ENCODE measurements around the gene CNKSR3.

Gene CNKSR3

GRCh38 chr6:154403788-154404187 is 106.7 kb downstream of the CNKSR3 start:
- TF ChIP-seq POU2F2 (IDR thresholded peaks at IDR 0.05; ENCODE audit: low read depth, low read length) (no peak), SPI1 (IDR thresholded peaks at IDR 0.05; ENCODE audit: low read depth, low read length) (no peak)
- DNase-seq (ENCODE audit: insufficient read length, low spot score) (no peak), FAIRE-seq (no peak)

DNA sequence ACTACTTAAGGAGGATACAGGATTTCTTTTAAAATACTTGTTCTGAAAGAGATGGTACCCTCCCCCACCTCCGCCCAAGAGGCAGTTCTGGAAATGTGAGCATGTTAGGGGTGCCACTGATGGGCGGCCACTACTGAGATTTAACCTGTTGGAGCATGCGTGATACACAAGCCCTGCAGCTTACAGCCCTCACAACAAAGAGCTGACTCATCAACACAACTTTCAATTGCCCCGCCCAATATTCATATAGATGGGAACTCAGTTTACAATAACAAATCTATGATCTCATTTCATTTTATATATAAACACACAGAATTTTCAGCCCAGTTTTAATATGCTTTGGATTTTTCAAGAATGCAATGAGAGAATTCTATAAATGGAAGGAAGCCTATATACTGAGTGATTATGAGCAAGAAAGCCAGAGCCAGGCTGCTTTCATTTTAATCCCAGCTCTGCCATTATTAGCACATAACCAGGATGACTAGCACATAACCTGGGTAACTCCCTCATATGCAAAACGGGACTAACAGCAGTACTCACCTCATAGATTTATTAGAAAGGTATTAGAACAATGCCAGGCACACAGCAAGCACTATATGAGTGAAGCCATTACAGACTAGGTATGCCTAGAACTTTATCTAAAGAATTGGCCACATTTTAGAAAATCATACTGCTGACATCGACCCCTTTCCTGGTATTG is 108.3 kb downstream of the CNKSR3 start:
- FAIRE-seq (no peak), DNase-seq (ENCODE audit: insufficient read length, low spot score) (no peak)
- TF ChIP-seq POLR2AphosphoS5 (IDR thresholded peaks at IDR 0.05; ENCODE audit: low read depth, low read length), result no peak
- TF ChIP-seq POLR2A (IDR thresholded peaks at IDR 0.05; ENCODE audit: low read depth, low read length), result no peak
- no peak for TF ChIP-seq TAF1 (IDR thresholded peaks at IDR 0.05; ENCODE audit: low read depth, low read length)
- TF ChIP-seq PAX5 (IDR thresholded peaks at IDR 0.05; ENCODE audit: insufficient read depth, low read length, severe bottlenecking), result no peak
- no peak for TF ChIP-seq POU2F2 (IDR thresholded peaks at IDR 0.05; ENCODE audit: low read depth, low read length)
- TF ChIP-seq SPI1 (IDR thresholded peaks at IDR 0.05; ENCODE audit: low read depth, low read length), result no peak

DNA sequence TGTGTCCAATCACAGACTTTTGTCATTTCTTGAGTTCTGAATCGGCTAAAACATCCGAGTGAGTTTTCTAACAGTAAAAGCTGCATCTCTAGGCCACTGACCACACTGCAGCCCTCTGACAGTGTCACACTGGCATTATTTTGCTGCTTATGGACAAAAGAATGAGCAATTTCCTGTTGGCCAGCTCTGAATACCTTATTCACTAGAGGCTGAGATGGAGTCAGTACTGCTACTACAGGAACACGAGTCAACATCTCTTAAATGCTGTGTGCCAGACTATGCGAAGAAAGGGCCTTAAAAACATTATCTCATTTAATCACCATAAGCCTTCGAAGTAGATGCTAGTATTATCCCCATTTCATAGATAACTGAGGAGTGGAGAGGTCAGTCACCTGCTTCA is 111.4 kb downstream of the CNKSR3 start:
- TF ChIP-seq POU2F2 (IDR thresholded peaks at IDR 0.05; ENCODE audit: low read depth, low read length) (no peak), SPI1 (IDR thresholded peaks at IDR 0.05; ENCODE audit: low read depth, low read length) (no peak), POLR2A (IDR thresholded peaks at IDR 0.05; ENCODE audit: low read depth, low read length) (no peak), POLR2AphosphoS5 (IDR thresholded peaks at IDR 0.05; ENCODE audit: low read depth, low read length) (no peak), TAF1 (IDR thresholded peaks at IDR 0.05; ENCODE audit: low read depth, low read length) (no peak), PAX5 (IDR thresholded peaks at IDR 0.05; ENCODE audit: insufficient read depth, low read length, severe bottlenecking) (no peak)
- DNase-seq (ENCODE audit: insufficient read length, low spot score) (no peak), FAIRE-seq (no peak)

DNA sequence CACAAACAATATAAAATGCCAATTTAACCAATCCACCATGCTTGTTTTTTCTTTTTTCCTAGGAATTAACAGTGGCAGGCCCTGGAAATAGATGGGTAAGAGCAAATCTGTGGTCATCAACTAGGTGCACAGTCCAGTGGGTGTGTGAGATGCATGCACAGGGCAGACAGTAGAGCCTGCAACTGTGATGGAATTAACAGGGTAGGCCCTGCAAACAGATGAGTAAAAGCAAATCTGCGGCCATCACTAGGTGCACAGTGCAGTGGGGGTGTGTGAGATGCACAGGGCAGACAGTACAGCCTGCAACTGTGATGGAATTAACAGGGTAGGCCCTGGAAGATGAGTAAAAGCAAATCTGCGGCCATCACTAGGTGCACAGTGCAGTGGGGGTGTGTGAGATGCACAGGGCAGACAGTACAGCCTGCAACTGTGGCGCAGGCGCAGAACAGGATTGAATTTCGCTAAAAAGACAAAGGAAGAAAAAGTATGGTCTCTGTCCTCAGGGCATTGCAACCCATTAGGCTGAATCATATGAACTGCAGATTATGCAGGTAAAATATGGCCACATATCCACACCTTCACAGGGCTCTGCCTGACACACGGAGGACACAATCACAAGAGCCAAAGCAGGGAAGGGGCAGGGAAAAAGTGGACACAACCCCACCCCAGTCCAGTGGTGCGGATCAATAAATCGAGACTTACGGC is 112.8 kb downstream of the CNKSR3 start:
- FAIRE-seq (no peak), DNase-seq (ENCODE audit: insufficient read length, low spot score) (no peak)
- TF ChIP-seq SPI1 (IDR thresholded peaks at IDR 0.05; ENCODE audit: low read depth, low read length) (no peak), PAX5 (IDR thresholded peaks at IDR 0.05; ENCODE audit: insufficient read depth, low read length, severe bottlenecking) (no peak), TAF1 (IDR thresholded peaks at IDR 0.05; ENCODE audit: low read depth, low read length) (no peak)

DNA sequence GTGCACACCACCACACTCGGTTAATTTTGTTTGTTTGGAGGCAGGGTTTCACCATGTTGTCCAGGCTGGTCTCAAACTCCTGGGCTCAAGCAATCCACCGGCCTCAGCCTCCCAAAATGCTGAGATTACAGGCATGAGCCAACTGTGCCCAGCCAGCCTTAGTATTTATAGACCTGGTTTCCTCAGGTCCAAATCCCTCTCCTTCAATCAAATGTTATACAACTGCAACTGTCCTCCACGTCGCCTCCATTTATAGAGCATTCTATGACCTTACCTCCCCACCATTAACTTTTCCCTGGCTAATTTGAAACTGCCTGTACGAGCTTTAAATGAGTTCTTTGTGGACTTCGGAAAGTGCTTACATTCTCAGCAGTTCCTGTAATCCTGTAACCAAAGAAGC is 114.6 kb downstream of the CNKSR3 start:
- TF ChIP-seq PAX5 (IDR thresholded peaks at IDR 0.05; ENCODE audit: insufficient read depth, low read length, severe bottlenecking) (no peak), POLR2AphosphoS5 (IDR thresholded peaks at IDR 0.05; ENCODE audit: low read depth, low read length) (no peak), POU2F2 (IDR thresholded peaks at IDR 0.05; ENCODE audit: low read depth, low read length) (no peak), TAF1 (IDR thresholded peaks at IDR 0.05; ENCODE audit: low read depth, low read length) (no peak), POLR2A (IDR thresholded peaks at IDR 0.05; ENCODE audit: low read depth, low read length) (no peak), SPI1 (IDR thresholded peaks at IDR 0.05; ENCODE audit: low read depth, low read length) (no peak)
- no peak for FAIRE-seq
- no peak for DNase-seq (ENCODE audit: insufficient read length, low spot score)

DNA sequence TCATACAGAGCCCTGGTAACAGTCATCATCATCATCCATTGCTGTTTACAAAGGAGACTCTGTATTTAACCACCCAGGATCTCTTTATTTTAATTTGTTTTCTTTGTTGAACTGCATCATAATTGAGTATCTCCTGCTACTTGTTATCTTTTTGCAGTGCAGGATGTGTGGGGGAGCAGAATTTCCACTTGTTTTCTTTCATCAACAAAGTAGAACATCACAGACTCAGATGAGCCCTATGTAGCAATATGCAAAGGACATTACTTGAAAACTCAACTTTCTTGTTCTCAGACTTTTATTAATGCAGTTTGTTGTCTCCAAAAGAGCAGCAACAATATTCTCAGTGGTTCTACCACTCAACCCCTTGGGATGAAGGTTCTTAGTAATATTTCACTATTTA is 115.2 kb downstream of the CNKSR3 start:
- FAIRE-seq (no peak), DNase-seq (ENCODE audit: insufficient read length, low spot score) (no peak)
- TF ChIP-seq TAF1 (IDR thresholded peaks at IDR 0.05; ENCODE audit: low read depth, low read length) (no peak), POLR2AphosphoS5 (IDR thresholded peaks at IDR 0.05; ENCODE audit: low read depth, low read length) (no peak), SPI1 (IDR thresholded peaks at IDR 0.05; ENCODE audit: low read depth, low read length) (no peak), POLR2A (IDR thresholded peaks at IDR 0.05; ENCODE audit: low read depth, low read length) (no peak), PAX5 (IDR thresholded peaks at IDR 0.05; ENCODE audit: insufficient read depth, low read length, severe bottlenecking) (no peak), POU2F2 (IDR thresholded peaks at IDR 0.05; ENCODE audit: low read depth, low read length) (no peak)

DNA sequence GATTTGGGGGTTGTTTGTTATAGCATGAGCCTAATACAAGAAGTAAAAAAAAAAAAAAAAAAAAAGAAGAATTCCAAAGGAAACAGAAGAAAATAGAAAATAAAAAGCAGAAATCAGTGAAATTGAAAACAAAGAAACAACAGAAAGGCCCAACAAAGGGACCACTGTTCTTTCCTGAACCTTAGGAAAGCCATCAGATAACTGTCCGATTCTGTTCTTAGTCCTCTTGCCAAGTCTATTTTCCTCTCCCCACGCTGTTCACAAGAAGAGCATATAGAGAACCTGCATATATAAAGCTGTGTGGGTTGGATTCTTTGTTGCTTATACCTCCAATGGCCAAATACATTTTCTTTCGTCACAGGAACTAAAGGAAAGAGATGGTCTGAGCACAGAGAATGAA is 115.9 kb downstream of the CNKSR3 start:
- DNase-seq (ENCODE audit: insufficient read length, low spot score) (no peak), FAIRE-seq (no peak)
- TF ChIP-seq SPI1 (IDR thresholded peaks at IDR 0.05; ENCODE audit: low read depth, low read length), result no peak
- TF ChIP-seq POLR2A (IDR thresholded peaks at IDR 0.05; ENCODE audit: low read depth, low read length), result no peak
- no peak for TF ChIP-seq POU2F2 (IDR thresholded peaks at IDR 0.05; ENCODE audit: low read depth, low read length)
- TF ChIP-seq PAX5 (IDR thresholded peaks at IDR 0.05; ENCODE audit: insufficient read depth, low read length, severe bottlenecking), result no peak
- no peak for TF ChIP-seq POLR2AphosphoS5 (IDR thresholded peaks at IDR 0.05; ENCODE audit: low read depth, low read length)
- TF ChIP-seq TAF1 (IDR thresholded peaks at IDR 0.05; ENCODE audit: low read depth, low read length), result no peak

DNA sequence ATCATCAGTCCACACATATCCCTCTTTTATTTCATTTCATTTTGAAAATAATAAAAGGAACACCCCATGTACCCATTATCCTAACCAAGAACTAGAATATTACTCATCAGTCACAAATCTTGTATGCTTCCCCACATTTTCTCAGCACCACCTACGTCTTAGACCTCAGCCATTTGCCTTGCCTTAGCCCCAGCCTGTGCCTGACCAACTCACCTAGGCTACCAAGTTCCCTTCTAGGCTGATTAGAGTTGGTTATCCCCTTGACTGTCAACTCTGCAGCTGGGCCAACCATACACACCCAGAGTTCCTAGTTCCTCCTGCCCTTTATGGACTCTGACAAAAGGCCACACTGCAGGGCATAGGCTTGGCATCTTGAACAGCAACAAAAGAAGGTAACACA is 120.5 kb downstream of the CNKSR3 start:
- TF ChIP-seq SPI1 (IDR thresholded peaks at IDR 0.05; ENCODE audit: low read depth, low read length) (no peak), TAF1 (IDR thresholded peaks at IDR 0.05; ENCODE audit: low read depth, low read length) (no peak), PAX5 (IDR thresholded peaks at IDR 0.05; ENCODE audit: insufficient read depth, low read length, severe bottlenecking) (no peak), POLR2A (IDR thresholded peaks at IDR 0.05; ENCODE audit: low read depth, low read length) (no peak), POU2F2 (IDR thresholded peaks at IDR 0.05; ENCODE audit: low read depth, low read length) (no peak), POLR2AphosphoS5 (IDR thresholded peaks at IDR 0.05; ENCODE audit: low read depth, low read length) (no peak)
- no peak for DNase-seq (ENCODE audit: insufficient read length, low spot score)
- no peak for FAIRE-seq

DNA sequence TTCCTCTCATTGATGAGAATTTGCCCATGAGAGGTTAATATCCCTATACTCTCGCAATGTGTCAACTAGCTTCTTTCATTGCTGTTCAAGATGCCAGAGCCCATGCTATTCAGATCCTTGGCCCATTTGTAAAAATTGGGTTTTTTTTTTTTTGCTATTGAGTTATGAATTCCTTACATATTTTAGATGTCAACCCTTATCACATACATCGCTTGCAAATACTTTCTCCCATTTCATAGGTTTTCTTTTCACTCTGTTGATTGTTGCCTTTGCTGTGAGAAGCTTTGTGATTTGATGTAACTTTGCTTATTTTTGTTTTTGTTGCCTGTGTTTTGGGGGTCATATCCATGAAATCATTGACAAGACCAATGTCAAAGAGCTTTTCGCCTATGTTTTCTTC is 121.7 kb downstream of the CNKSR3 start:
- DNase-seq (ENCODE audit: insufficient read length, low spot score) (no peak), FAIRE-seq (no peak)
- no peak for TF ChIP-seq SPI1 (IDR thresholded peaks at IDR 0.05; ENCODE audit: low read depth, low read length)
- TF ChIP-seq PAX5 (IDR thresholded peaks at IDR 0.05; ENCODE audit: insufficient read depth, low read length, severe bottlenecking), result no peak
- no peak for TF ChIP-seq POLR2AphosphoS5 (IDR thresholded peaks at IDR 0.05; ENCODE audit: low read depth, low read length)
- TF ChIP-seq TAF1 (IDR thresholded peaks at IDR 0.05; ENCODE audit: low read depth, low read length), result no peak
- no peak for TF ChIP-seq POU2F2 (IDR thresholded peaks at IDR 0.05; ENCODE audit: low read depth, low read length)
- no peak for TF ChIP-seq POLR2A (IDR thresholded peaks at IDR 0.05; ENCODE audit: low read depth, low read length)

Data from GM12891 (cell line).